ENCODE results near the gene GRK4. TPM values are rescaled to one million over a fixed set of nuclear protein-coding genes. Genes with fewer than 3 reads are reported as not detected.
A peak's percentile ranks its signal among the peaks of the same experiment; 100 is the strongest.
"Not testable (repeated sequence)": the region's sequence is repeated elsewhere in the genome, so short reads cannot be mapped to it uniquely, and the experiment has no call there.

Gene GRK4
- total RNA-seq, 2 donors from 2014 or later, result 1.7 to 3.6 TPM

GRCh38 chr4:2965262-2965661, 1.9 kb downstream of the GRK4 start:
- Mint-ChIP-seq H3K4me1 (peaks cover 20% of the 10 kb centered on the region), H3K27me3 (no peaks in the 10 kb centered on the region), H3K36me3 (ENCODE audit: low read depth) (no peaks in the 10 kb centered on the region), H3K4me3 (peak overlapping the region; percentile 91), H3K27ac (no peak overlapping the region)
- no peaks in the 10 kb centered on the region for H3K9me3 ChIP-seq (ENCODE audit: control insufficient read depth, low read length, poor library complexity, severe bottlenecking)
- DNase-seq, result no peak
- ATAC-seq, result no peak

- no peaks in the 10 kb centered on the region for H3K9me3 ChIP-seq (ENCODE audit: control insufficient read depth, low read length, poor library complexity, severe bottlenecking)
- DNase-seq (no peak), ATAC-seq (no peak)
- no peaks in the 10 kb centered on the region for H3K27me3 Mint-ChIP-seq
- H3K27ac Mint-ChIP-seq, result no peak overlapping the region
- no peaks in the 10 kb centered on the region for H3K36me3 Mint-ChIP-seq (ENCODE audit: low read depth)
- no peak overlapping the region for H3K4me3 Mint-ChIP-seq
- peaks cover 14% of the 10 kb centered on the region for H3K4me1 Mint-ChIP-seq
These were observed 5.0 kb downstream of the GRK4 start for GRCh38 chr4:2968381-2968780.

GRCh38 chr4:2971275-2971674, 7.9 kb downstream of the GRK4 start:
- Mint-ChIP-seq H3K4me3 (no peak overlapping the region), H3K36me3 (ENCODE audit: low read depth) (peaks cover 2% of the 10 kb centered on the region), H3K27ac (no peak overlapping the region), H3K4me1 (peaks cover 9% of the 10 kb centered on the region), H3K27me3 (no peaks in the 10 kb centered on the region)
- no peaks in the 10 kb centered on the region for H3K9me3 ChIP-seq (ENCODE audit: control insufficient read depth, low read length, poor library complexity, severe bottlenecking)
- ATAC-seq (no peak), DNase-seq (no peak)

GRCh38 chr4:2977211-2978088, 14.1 kb downstream of the GRK4 start:
- no peaks in the 10 kb centered on the region for H3K9me3 ChIP-seq (ENCODE audit: control insufficient read depth, low read length, poor library complexity, severe bottlenecking)
- H3K27me3 Mint-ChIP-seq, result peaks cover under 1% of the 10 kb centered on the region
- H3K4me1 Mint-ChIP-seq, result peaks cover 10% of the 10 kb centered on the region
- H3K4me3 Mint-ChIP-seq, result no peak overlapping the region
- ATAC-seq (no peak), DNase-seq (no peak)
- no peak overlapping the region for H3K27ac Mint-ChIP-seq
- peaks cover 2% of the 10 kb centered on the region for H3K36me3 Mint-ChIP-seq (ENCODE audit: low read depth)

- ATAC-seq (no peak), DNase-seq (no peak)
- Mint-ChIP-seq H3K36me3 (ENCODE audit: low read depth) (no peaks in the 10 kb centered on the region), H3K4me1 (peaks cover 4% of the 10 kb centered on the region), H3K27me3 (peaks cover 7% of the 10 kb centered on the region), H3K27ac (no peak overlapping the region), H3K4me3 (no peak overlapping the region)
- no peaks in the 10 kb centered on the region for H3K9me3 ChIP-seq (ENCODE audit: control insufficient read depth, low read length, poor library complexity, severe bottlenecking)
These were observed 18.0 kb downstream of the GRK4 start for GRCh38 chr4:2981256-2981819.

- no peak overlapping the region for H3K27ac Mint-ChIP-seq
- DNase-seq (no peak), ATAC-seq (no peak)
- peaks cover 7% of the 10 kb centered on the region for H3K27me3 Mint-ChIP-seq
- no peak overlapping the region for H3K4me3 Mint-ChIP-seq
- no peaks in the 10 kb centered on the region for H3K36me3 Mint-ChIP-seq (ENCODE audit: low read depth)
- no peaks in the 10 kb centered on the region for H3K9me3 ChIP-seq (ENCODE audit: control insufficient read depth, low read length, poor library complexity, severe bottlenecking)
- H3K4me1 Mint-ChIP-seq, result peaks cover 4% of the 10 kb centered on the region
These were observed 18.6 kb downstream of the GRK4 start for GRCh38 chr4:2982012-2982411.

GRCh38 chr4:2983715-2984114, 20.3 kb downstream of the GRK4 start:
- DNase-seq; H3K4me1 Mint-ChIP-seq; H3K4me3 Mint-ChIP-seq; H3K36me3 Mint-ChIP-seq (ENCODE audit: low read depth); ATAC-seq; H3K27ac Mint-ChIP-seq; H3K9me3 ChIP-seq (ENCODE audit: control insufficient read depth, low read length, poor library complexity, severe bottlenecking): not testable (repeated sequence)
- peaks cover 15% of the 10 kb centered on the region for H3K27me3 Mint-ChIP-seq

- no peaks in the 10 kb centered on the region for H3K36me3 Mint-ChIP-seq (ENCODE audit: low read depth)
- peaks cover 16% of the 10 kb centered on the region for H3K27me3 Mint-ChIP-seq
- H3K4me3 Mint-ChIP-seq, result no peak overlapping the region
- no peaks in the 10 kb centered on the region for H3K9me3 ChIP-seq (ENCODE audit: control insufficient read depth, low read length, poor library complexity, severe bottlenecking)
- no peak for DNase-seq
- ATAC-seq, result no peak
- peaks cover 2% of the 10 kb centered on the region for H3K4me1 Mint-ChIP-seq
- H3K27ac Mint-ChIP-seq, result no peak overlapping the region
These were observed 27.9 kb downstream of the GRK4 start for GRCh38 chr4:2991243-2991642.

GRCh38 chr4:2994917-2995316, 31.5 kb downstream of the GRK4 start:
- H3K9me3 ChIP-seq (ENCODE audit: control insufficient read depth, low read length, poor library complexity, severe bottlenecking), result no peaks in the 10 kb centered on the region
- no peak for ATAC-seq
- no peak for DNase-seq
- Mint-ChIP-seq H3K4me1 (no peaks in the 10 kb centered on the region), H3K27me3 (peaks cover 4% of the 10 kb centered on the region), H3K36me3 (ENCODE audit: low read depth) (no peaks in the 10 kb centered on the region), H3K27ac (no peak overlapping the region), H3K4me3 (no peak overlapping the region)

GRCh38 chr4:2995546-2996265, 32.3 kb downstream of the GRK4 start:
- ATAC-seq (no peak), DNase-seq (no peak)
- peaks cover 4% of the 10 kb centered on the region for H3K27me3 Mint-ChIP-seq
- no peaks in the 10 kb centered on the region for H3K4me1 Mint-ChIP-seq
- H3K27ac Mint-ChIP-seq, result no peak overlapping the region
- no peaks in the 10 kb centered on the region for H3K9me3 ChIP-seq (ENCODE audit: control insufficient read depth, low read length, poor library complexity, severe bottlenecking)
- no peak overlapping the region for H3K4me3 Mint-ChIP-seq
- H3K36me3 Mint-ChIP-seq (ENCODE audit: low read depth), result no peaks in the 10 kb centered on the region

GRCh38 chr4:2996415-2996814, 33.0 kb downstream of the GRK4 start:
- no peak overlapping the region for H3K4me3 Mint-ChIP-seq

GRCh38 chr4:3007724-3008123, 44.4 kb downstream of the GRK4 start:
- Mint-ChIP-seq H3K4me3 (no peak overlapping the region), H3K4me1 (no peaks in the 10 kb centered on the region), H3K27me3 (peaks cover 29% of the 10 kb centered on the region), H3K27ac (no peak overlapping the region), H3K36me3 (ENCODE audit: low read depth) (no peaks in the 10 kb centered on the region)
- DNase-seq (no peak), ATAC-seq (no peak)
- H3K9me3 ChIP-seq (ENCODE audit: control insufficient read depth, low read length, poor library complexity, severe bottlenecking), result no peaks in the 10 kb centered on the region

More at GRCh38 chr4:2996415-2996814, 33.0 kb downstream of the GRK4 start:
- H3K27ac Mint-ChIP-seq, result no peak overlapping the region
- DNase-seq (no peak), ATAC-seq (no peak)
- H3K9me3 ChIP-seq (ENCODE audit: control insufficient read depth, low read length, poor library complexity, severe bottlenecking), result no peaks in the 10 kb centered on the region
- H3K27me3 Mint-ChIP-seq, result peaks cover 4% of the 10 kb centered on the region
- H3K4me1 Mint-ChIP-seq, result no peaks in the 10 kb centered on the region
- H3K36me3 Mint-ChIP-seq (ENCODE audit: low read depth), result no peaks in the 10 kb centered on the region

GRCh38 chr4:3009422-3009821, 46.1 kb downstream of the GRK4 start:
- DNase-seq (no peak), ATAC-seq (peak; percentile 71)
- H3K36me3 Mint-ChIP-seq (ENCODE audit: low read depth), result no peaks in the 10 kb centered on the region
- peaks cover 39% of the 10 kb centered on the region for H3K27me3 Mint-ChIP-seq
- no peak overlapping the region for H3K4me3 Mint-ChIP-seq
- peaks cover 4% of the 10 kb centered on the region for H3K4me1 Mint-ChIP-seq
- H3K27ac Mint-ChIP-seq, result no peak overlapping the region
- no peaks in the 10 kb centered on the region for H3K9me3 ChIP-seq (ENCODE audit: control insufficient read depth, low read length, poor library complexity, severe bottlenecking)
